Renal pelvis (tissue), 12 donors: ENCODE results near the gene PRDM5. TPM values are rescaled to one million over a fixed set of nuclear protein-coding genes. Genes with fewer than 3 reads are reported as not detected.

Experiments used
- DNase-seq: peaks from one replicate; pipeline ENCODE4 v3.0.0-alpha.2; 2013
- long read RNA-seq, 16 experiments: transcript quantifications; one replicate each; lab custom pipeline, GENCODE V29; 2026
- polyA plus RNA-seq, 3 donors: library from polyadenylated mRNA; unstranded; fragments of 120-200 nt; gene quantifications; one replicate each; pipeline ENCODE4 v1.2.1, GENCODE V29; 2013; ENCODE audit not compliant: insufficient read length in 3 of 3

PRDM5 gene
- 10 to 100 TPM; 13.7 to 18.1 (median 15.4) TPM for polyA plus RNA-seq
- long read RNA-seq, donor 1, partial matches to known transcripts: 0 of 3 reads
- long read RNA-seq, donor 1, other reads (novel, unspliced or antisense): 0 of 3 reads
- long read RNA-seq, donor 2: 0 reads
- long read RNA-seq, donor 3, partial matches to known transcripts: 0 of 1 reads
- long read RNA-seq, donor 3, other reads (novel, unspliced or antisense): 0 of 1 reads
- long read RNA-seq, donor 4: 0 reads
- long read RNA-seq, donor 5: 0 reads
- long read RNA-seq, donor 6, partial matches to known transcripts: 0 of 3 reads
- long read RNA-seq, donor 6, other reads (novel, unspliced or antisense): 0 of 3 reads
- long read RNA-seq, donor 7, partial matches to known transcripts: 0 of 1 reads
- long read RNA-seq, donor 7, other reads (novel, unspliced or antisense): 0 of 1 reads
- long read RNA-seq, donor 8, full-length matches to known transcripts: 2 of 8 reads
- long read RNA-seq, donor 8, partial matches to known transcripts: 6 of 8 reads
- long read RNA-seq, donor 8, other reads (novel, unspliced or antisense): 0 of 8 reads
- long read RNA-seq, donor 9, full-length matches to known transcripts: 3 of 3 reads
- long read RNA-seq, donor 9, partial matches to known transcripts: 0 of 3 reads
- long read RNA-seq, donor 9, other reads (novel, unspliced or antisense): 0 of 3 reads
- long read RNA-seq, donor 10, partial matches to known transcripts: 0 of 2 reads
- long read RNA-seq, donor 10, other reads (novel, unspliced or antisense): 0 of 2 reads
- long read RNA-seq, donor 11, partial matches to known transcripts: 0 of 1 reads
- long read RNA-seq, donor 11, other reads (novel, unspliced or antisense): 0 of 1 reads
- long read RNA-seq, donor 12, partial matches to known transcripts: 0 of 2 reads
- long read RNA-seq, donor 12, other reads (novel, unspliced or antisense): 0 of 2 reads
- long read RNA-seq, donor 13, full-length matches to known transcripts: 5 of 5 reads
- long read RNA-seq, donor 13, partial matches to known transcripts: 0 of 5 reads
- long read RNA-seq, donor 13, other reads (novel, unspliced or antisense): 0 of 5 reads
- long read RNA-seq, donor 14, partial matches to known transcripts: 0 of 4 reads
- long read RNA-seq, donor 14, other reads (novel, unspliced or antisense): 0 of 4 reads
- long read RNA-seq, donor 15, full-length matches to known transcripts: 1 of 1 reads
- long read RNA-seq, donor 15, partial matches to known transcripts: 0 of 1 reads
- long read RNA-seq, donor 15, other reads (novel, unspliced or antisense): 0 of 1 reads
- long read RNA-seq, donor 16: 0 reads

GRCh38 chr4:120922381-120923206 is at the start of gene PRDM5:
TSS of gene PRDM5 (minus strand) at chr4:120922726. CDS start at chr4:120922608, 118 bp downstream.
- peak; percentile 64 for DNase-seq

- no peak for DNase-seq
These were observed 49.4 kb upstream of the PRDM5 start for GRCh38 chr4:120971884-120972283.

GRCh38 chr4:120965938-120966337 is 43.4 kb upstream of the PRDM5 start:
- DNase-seq: no peak

- DNase-seq: no peak
These were observed 42.1 kb upstream of the PRDM5 start for GRCh38 chr4:120964596-120964995.

GRCh38 chr4:120963449-120963848 is 40.9 kb upstream of the PRDM5 start:
- DNase-seq: no peak

GRCh38 chr4:120960656-120961267 is 38.2 kb upstream of the PRDM5 start:
- DNase-seq: no peak

- no peak for DNase-seq
These were observed 25.9 kb upstream of the PRDM5 start for GRCh38 chr4:120948382-120948781.

- peak; percentile 52 for DNase-seq
These were observed 20.2 kb upstream of the PRDM5 start for GRCh38 chr4:120942776-120943175.

- DNase-seq: no peak
These were observed 18.0 kb upstream of the PRDM5 start for GRCh38 chr4:120940547-120940946.

- DNase-seq: no peak
These were observed 17.2 kb upstream of the PRDM5 start for GRCh38 chr4:120939693-120940092.

GRCh38 chr4:120929847-120930246 is 7.3 kb upstream of the PRDM5 start:
- no peak for DNase-seq

- no peak for DNase-seq
These were observed 5.4 kb upstream of the PRDM5 start for GRCh38 chr4:120927801-120928409.

- no peak for DNase-seq
These were observed 4.0 kb upstream of the PRDM5 start for GRCh38 chr4:120926358-120927025.

GRCh38 chr4:120924931-120925330 is 2.4 kb upstream of the PRDM5 start:
- DNase-seq: no peak

GRCh38 chr4:120923207-120923522 is 639 bp upstream of the PRDM5 start:
- DNase-seq: no peak

GRCh38 chr4:120921456-120922380 is 808 bp downstream of the PRDM5 start:
- DNase-seq: peak; percentile 65

GRCh38 chr4:120920666-120921065 is 1.9 kb downstream of the PRDM5 start:
- no peak for DNase-seq

- no peak for DNase-seq
These were observed 3.2 kb downstream of the PRDM5 start for GRCh38 chr4:120919358-120919757.
